Right atrium auricular region (tissue), 2 donors: Measurements from ENCODE around the gene GMDS. TPM values are rescaled to one million over a fixed set of nuclear protein-coding genes. Genes with fewer than 3 reads are reported as not detected.

Source experiments
- DNase-seq: peaks from one replicate; pipeline ENCODE4 v3.0.0-alpha.2; 2019; ENCODE audit warnings: low spot score
- H3K27ac ChIP-seq, 2 donors: fragments of 200-600 bp; sonication (generic); 1 replicate in 1 of 2; 2 replicates in 1 of 2; pipeline ENCODE4 v1.5.1; 2016 to 2019
- H3K27me3 ChIP-seq, 2 donors: fragments of 200-600 bp; sonication (generic); one replicate each; pipeline versions ENCODE4 v1.5.1 to v1.6.0; 2017 to 2019
- H3K36me3 ChIP-seq: fragments of 200-600 bp; sonication (generic); one replicate; pipeline ENCODE4 v1.5.1; 2016
- H3K4me1 ChIP-seq, 2 donors: fragments of 200-600 bp; sonication (generic); one replicate each; pipeline versions ENCODE4 v1.5.1 to v1.6.0; 2017 to 2019
- H3K4me3 ChIP-seq, 2 donors: fragments of 200-600 bp; sonication (generic); 1 replicate in 1 of 2; 2 replicates in 1 of 2; pipeline ENCODE4 v1.5.1; 2017 to 2019; ENCODE audit warnings: mild to moderate bottlenecking in 1 of 2, moderate library complexity in 1 of 2
- H3K9me3 ChIP-seq, 2 donors: fragments of 200-600 bp; sonication (generic); one replicate each; pipeline ENCODE4 v1.5.1; 2019
- total RNA-seq, 2 donors: library from RNA; depleted of rRNA; stranded (reverse); fragments of >200 nt; gene quantifications; one replicate each; pipeline ENCODE4 v1.1.0, GENCODE V29; 2016
- TF ChIP-seq, protein P1 (sequence below), 2 donors: fragments of 200-600 bp; sonication (generic); IDR thresholded peaks; one replicate each; pipeline ENCODE4 v1.5.1; 2019; ENCODE audit warnings: antibody characterized with exemption in 2 of 2

GMDS gene
- total RNA-seq, 2 donors from 2014 or later, result 11.1 to 11.8 TPM

DNA sequence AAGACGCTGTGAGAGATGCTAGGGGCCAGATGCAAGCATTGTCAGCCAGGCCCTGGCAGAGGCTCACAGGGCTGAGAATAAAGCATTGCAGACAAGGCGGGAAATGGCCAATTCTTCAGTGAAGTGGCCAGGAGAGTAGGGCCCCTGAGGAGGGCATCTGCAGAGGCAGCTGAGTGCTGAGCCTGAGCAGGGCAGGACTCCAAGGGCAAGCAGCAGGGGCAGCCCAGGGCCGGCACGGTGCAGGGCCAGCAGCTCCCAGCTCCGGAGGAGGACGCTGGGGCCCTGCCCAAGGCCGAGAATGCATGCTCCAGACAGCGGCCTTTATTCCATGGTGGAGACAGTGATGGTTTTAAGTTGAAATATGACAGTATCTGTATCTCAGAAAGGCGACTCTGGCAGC lies 330.2 kb downstream of the GMDS start:
- no peaks in the 10 kb centered on the region for H3K9me3 ChIP-seq
- no peak for DNase-seq
- H3K4me3 ChIP-seq, result no peak overlapping the region
- TF ChIP-seq, protein P1, sequence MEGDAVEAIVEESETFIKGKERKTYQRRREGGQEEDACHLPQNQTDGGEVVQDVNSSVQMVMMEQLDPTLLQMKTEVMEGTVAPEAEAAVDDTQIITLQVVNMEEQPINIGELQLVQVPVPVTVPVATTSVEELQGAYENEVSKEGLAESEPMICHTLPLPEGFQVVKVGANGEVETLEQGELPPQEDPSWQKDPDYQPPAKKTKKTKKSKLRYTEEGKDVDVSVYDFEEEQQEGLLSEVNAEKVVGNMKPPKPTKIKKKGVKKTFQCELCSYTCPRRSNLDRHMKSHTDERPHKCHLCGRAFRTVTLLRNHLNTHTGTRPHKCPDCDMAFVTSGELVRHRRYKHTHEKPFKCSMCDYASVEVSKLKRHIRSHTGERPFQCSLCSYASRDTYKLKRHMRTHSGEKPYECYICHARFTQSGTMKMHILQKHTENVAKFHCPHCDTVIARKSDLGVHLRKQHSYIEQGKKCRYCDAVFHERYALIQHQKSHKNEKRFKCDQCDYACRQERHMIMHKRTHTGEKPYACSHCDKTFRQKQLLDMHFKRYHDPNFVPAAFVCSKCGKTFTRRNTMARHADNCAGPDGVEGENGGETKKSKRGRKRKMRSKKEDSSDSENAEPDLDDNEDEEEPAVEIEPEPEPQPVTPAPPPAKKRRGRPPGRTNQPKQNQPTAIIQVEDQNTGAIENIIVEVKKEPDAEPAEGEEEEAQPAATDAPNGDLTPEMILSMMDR (IDR thresholded peaks at IDR 0.05), result no peak
- no peak overlapping the region for H3K27ac ChIP-seq
- H3K4me1 ChIP-seq, result no peaks in the 10 kb centered on the region
- H3K36me3 ChIP-seq, result no peaks in the 10 kb centered on the region
- no peaks in the 10 kb centered on the region for H3K27me3 ChIP-seq

DNA sequence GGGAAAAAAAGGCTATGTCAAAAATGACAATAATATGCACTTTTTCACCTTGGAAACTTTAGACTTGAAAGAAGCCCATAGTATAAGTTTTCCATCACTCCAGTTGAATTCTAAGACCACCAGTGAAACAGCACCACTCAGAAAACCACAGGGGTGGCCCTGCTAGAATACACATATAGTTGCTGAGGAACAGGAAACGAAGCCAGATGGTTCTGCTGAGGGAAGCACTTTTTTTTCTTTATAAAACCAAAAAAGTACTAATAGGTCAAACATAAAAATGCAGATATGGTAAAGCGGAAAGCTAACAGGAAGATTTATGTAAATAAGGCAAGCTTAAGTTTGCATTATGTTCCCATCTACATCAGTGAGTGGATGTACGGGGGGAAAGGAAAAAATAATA lies 331.8 kb downstream of the GMDS start:
- H3K36me3 ChIP-seq, result no peaks in the 10 kb centered on the region
- DNase-seq, result no peak

DNA sequence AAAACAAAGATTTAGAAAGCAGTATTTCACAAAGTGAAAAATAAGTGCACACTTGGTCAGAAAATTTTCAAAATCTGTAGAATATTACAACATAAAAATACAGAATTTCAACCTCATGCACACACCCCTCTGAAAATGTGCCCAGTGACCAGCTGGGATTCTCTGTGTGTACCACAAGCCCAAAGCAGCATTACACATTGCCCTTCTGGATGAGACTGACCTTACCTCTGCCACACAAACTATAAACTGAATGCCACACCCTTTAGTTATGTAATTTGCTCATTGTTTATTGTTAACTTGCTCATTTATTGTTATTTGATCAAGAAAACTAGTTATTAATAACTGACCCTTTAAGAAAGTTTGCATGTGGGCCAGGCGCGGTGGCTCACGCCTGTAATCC lies 332.7 kb downstream of the GMDS start:
- no peak for DNase-seq
- H3K9me3 ChIP-seq, result no peaks in the 10 kb centered on the region
- H3K4me3 ChIP-seq, result no peak overlapping the region
- H3K27me3 ChIP-seq, result no peaks in the 10 kb centered on the region
- no peak overlapping the region for H3K27ac ChIP-seq
- no peaks in the 10 kb centered on the region for H3K36me3 ChIP-seq
- H3K4me1 ChIP-seq, result no peaks in the 10 kb centered on the region
- TF ChIP-seq, protein P1 (IDR thresholded peaks at IDR 0.05), result no peak

More for the DNA sequence above, 331.8 kb downstream of the GMDS start:
- Histone ChIP-seq H3K4me1 (no peaks in the 10 kb centered on the region), H3K27ac (no peak overlapping the region), H3K9me3 (no peaks in the 10 kb centered on the region), H3K27me3 (no peaks in the 10 kb centered on the region), H3K4me3 (no peak overlapping the region)
- TF ChIP-seq, protein P1 (IDR thresholded peaks at IDR 0.05), result no peak

DNA sequence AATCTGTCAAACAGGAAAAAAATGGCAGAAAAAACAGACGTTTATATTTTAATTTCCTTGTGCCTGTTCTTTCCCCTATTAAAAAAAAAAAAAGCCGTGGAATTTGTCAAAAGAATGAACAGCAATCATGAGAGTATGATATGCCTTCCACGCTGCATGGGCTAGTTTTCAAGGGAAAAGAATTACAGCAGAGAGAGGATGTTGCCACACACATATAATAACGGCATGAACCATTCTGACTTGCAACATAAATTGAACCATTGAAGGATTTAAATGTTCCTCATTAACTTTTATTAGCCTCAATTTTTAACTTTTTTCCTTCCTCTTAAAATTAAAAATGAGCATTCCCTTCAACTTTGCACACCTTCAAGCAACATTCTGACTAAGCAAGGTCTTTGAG lies 333.9 kb downstream of the GMDS start:
- Histone ChIP-seq H3K27me3 (no peaks in the 10 kb centered on the region), H3K27ac (no peak overlapping the region), H3K36me3 (no peaks in the 10 kb centered on the region), H3K4me3 (no peak overlapping the region), H3K4me1 (no peaks in the 10 kb centered on the region), H3K9me3 (no peaks in the 10 kb centered on the region)
- no peak for DNase-seq
- TF ChIP-seq, protein P1 (IDR thresholded peaks at IDR 0.05), result no peak

DNA sequence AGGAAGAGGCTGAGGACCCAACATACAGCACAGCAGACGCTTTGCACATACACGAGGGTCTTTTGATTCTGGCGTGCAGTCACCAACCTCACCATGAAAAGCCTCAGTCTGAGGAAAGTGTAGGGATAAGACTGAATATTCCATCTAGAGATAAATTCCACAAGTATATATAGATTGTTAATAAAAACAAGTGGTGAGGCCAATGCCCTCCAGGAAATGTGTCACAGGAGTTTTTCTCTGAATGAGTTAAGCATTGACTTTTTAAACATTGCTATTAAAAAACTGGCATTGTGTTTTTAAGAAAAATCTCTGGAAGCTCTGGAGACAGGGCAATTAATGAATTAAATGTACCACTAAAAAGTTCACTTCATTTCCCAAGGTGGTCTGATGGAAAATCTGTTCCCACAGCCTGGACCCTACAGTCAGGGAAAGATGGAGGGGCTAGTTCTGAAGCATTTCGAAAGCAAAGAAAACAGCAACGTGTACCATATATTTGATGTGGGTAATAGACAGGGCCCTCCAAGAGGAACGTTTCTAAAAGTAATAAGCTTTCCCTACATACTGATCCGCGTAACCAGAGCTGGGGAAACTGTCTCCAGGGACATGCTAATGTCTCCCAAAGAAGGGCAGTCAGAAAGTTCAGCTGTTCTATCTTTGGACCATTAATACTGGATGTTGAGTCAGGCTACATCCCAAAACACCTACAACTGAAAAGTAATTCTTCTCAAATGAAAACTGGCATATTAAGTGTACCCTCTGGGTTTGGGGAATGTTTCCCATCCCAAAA lies 334.6 kb downstream of the GMDS start:
- no peak for DNase-seq
- Histone ChIP-seq H3K27me3 (no peaks in the 10 kb centered on the region), H3K4me3 (no peak overlapping the region), H3K27ac (no peak overlapping the region), H3K36me3 (no peaks in the 10 kb centered on the region), H3K4me1 (no peaks in the 10 kb centered on the region), H3K9me3 (no peaks in the 10 kb centered on the region)
- TF ChIP-seq, protein P1 (IDR thresholded peaks at IDR 0.05), result no peak

DNA sequence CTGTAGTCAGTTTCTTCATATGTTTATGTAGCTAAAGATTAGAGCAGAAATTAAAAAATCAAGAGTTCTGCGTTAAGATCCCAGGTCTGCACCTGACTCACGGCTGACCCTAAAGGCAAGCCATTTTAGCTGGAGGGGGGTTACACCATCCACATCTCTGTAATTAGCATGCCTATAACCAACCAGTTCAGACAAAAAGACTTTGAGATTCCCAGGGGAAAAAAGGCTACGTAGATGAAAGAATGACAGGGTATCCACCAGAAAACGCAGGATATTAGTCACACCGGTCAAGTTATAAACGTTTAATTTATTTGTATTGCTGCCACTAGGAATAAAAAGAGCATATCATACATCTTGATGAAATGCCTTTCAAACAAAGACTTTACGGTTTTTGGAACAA lies 336.6 kb downstream of the GMDS start:
- no peaks in the 10 kb centered on the region for H3K4me1 ChIP-seq
- no peaks in the 10 kb centered on the region for H3K36me3 ChIP-seq
- H3K4me3 ChIP-seq, result no peak overlapping the region
- DNase-seq, result no peak
- no peaks in the 10 kb centered on the region for H3K9me3 ChIP-seq
- H3K27ac ChIP-seq, result no peak overlapping the region
- TF ChIP-seq, protein P1 (IDR thresholded peaks at IDR 0.05), result no peak
- no peaks in the 10 kb centered on the region for H3K27me3 ChIP-seq
